ENCODE measurements around the gene DCPS.
A peak's percentile ranks its signal among the peaks of the same experiment; 100 is the strongest.

DCPS gene

GRCh38 chr11:126279191-126279590 lies 24.7 kb upstream of the DCPS start:
- Histone ChIP-seq H2AFZ (no peak overlapping the region), H3K4me2 (ENCODE audit: low read length) (no peak overlapping the region), H3K36me3 (ENCODE audit: control insufficient read depth, insufficient read depth, low read length) (no peaks in the 10 kb centered on the region), H3K27me3 (ENCODE audit: control insufficient read depth, insufficient read depth, low read length) (no peaks in the 10 kb centered on the region), H3K79me2 (no peaks in the 10 kb centered on the region), H3K9me3 (ENCODE audit: control insufficient read depth, low read length) (no peaks in the 10 kb centered on the region), H3K4me1 (peaks cover 5% of the 10 kb centered on the region), H3K9ac (no peak overlapping the region), H3K27ac (no peak overlapping the region), H3K4me3 (ENCODE audit: low read depth, low read length) (no peak overlapping the region)
- no peak for TF ChIP-seq CTCF (IDR thresholded peaks at IDR 0.05)

- Histone ChIP-seq H3K27me3 (ENCODE audit: control insufficient read depth, insufficient read depth, low read length) (no peaks in the 10 kb centered on the region), H3K9me3 (ENCODE audit: control insufficient read depth, low read length) (no peaks in the 10 kb centered on the region)
- no peak for TF ChIP-seq CTCF (IDR thresholded peaks at IDR 0.05)
Observed at GRCh38 chr11:126280595-126280994, 23.3 kb upstream of the DCPS start.

GRCh38 chr11:126281245-126281644 lies 22.6 kb upstream of the DCPS start:
- H3K9me3 ChIP-seq (ENCODE audit: control insufficient read depth, low read length): no peaks in the 10 kb centered on the region
- no peaks in the 10 kb centered on the region for H3K36me3 ChIP-seq (ENCODE audit: control insufficient read depth, insufficient read depth, low read length)
- no peak for TF ChIP-seq CTCF (IDR thresholded peaks at IDR 0.05)
- H3K79me2 ChIP-seq: no peaks in the 10 kb centered on the region
- H2AFZ ChIP-seq: no peak overlapping the region
- H3K4me2 ChIP-seq (ENCODE audit: low read length): no peak overlapping the region
- H3K4me1 ChIP-seq: peaks cover 5% of the 10 kb centered on the region
- no peak overlapping the region for H3K4me3 ChIP-seq (ENCODE audit: low read depth, low read length)
- H3K9ac ChIP-seq: no peak overlapping the region
- H3K27me3 ChIP-seq (ENCODE audit: control insufficient read depth, insufficient read depth, low read length): no peaks in the 10 kb centered on the region
- H3K27ac ChIP-seq: no peak overlapping the region

More at GRCh38 chr11:126280595-126280994, 23.3 kb upstream of the DCPS start:
- Histone ChIP-seq H3K4me2 (ENCODE audit: low read length) (no peak overlapping the region), H3K4me3 (ENCODE audit: low read depth, low read length) (no peak overlapping the region), H3K36me3 (ENCODE audit: control insufficient read depth, insufficient read depth, low read length) (no peaks in the 10 kb centered on the region), H3K79me2 (no peaks in the 10 kb centered on the region), H3K4me1 (peaks cover 5% of the 10 kb centered on the region), H2AFZ (no peak overlapping the region), H3K27ac (no peak overlapping the region), H3K9ac (no peak overlapping the region)

- no peaks in the 10 kb centered on the region for H3K27me3 ChIP-seq (ENCODE audit: control insufficient read depth, insufficient read depth, low read length)
- no peaks in the 10 kb centered on the region for H3K36me3 ChIP-seq (ENCODE audit: control insufficient read depth, insufficient read depth, low read length)
- peak overlapping the region; percentile 75 for H3K27ac ChIP-seq
- peak overlapping the region; percentile 98 for H2AFZ ChIP-seq
- H3K4me3 ChIP-seq (ENCODE audit: low read depth, low read length): no peak overlapping the region
- no peak for TF ChIP-seq CTCF (IDR thresholded peaks at IDR 0.05)
- no peaks in the 10 kb centered on the region for H3K9me3 ChIP-seq (ENCODE audit: control insufficient read depth, low read length)
- H3K4me1 ChIP-seq: peaks cover 5% of the 10 kb centered on the region
- peak overlapping the region; percentile 83 for H3K4me2 ChIP-seq (ENCODE audit: low read length)
- no peaks in the 10 kb centered on the region for H3K79me2 ChIP-seq
- H3K9ac ChIP-seq: no peak overlapping the region
Observed at GRCh38 chr11:126281666-126282175, 22.1 kb upstream of the DCPS start.

GRCh38 chr11:126282361-126282735 lies 21.5 kb upstream of the DCPS start:
- H3K9ac ChIP-seq: peak overlapping the region; percentile 89
- H3K27me3 ChIP-seq (ENCODE audit: control insufficient read depth, insufficient read depth, low read length): no peaks in the 10 kb centered on the region
- peaks cover 5% of the 10 kb centered on the region for H3K4me1 ChIP-seq
- H3K79me2 ChIP-seq: no peaks in the 10 kb centered on the region
- peak overlapping the region; percentile 98 for H2AFZ ChIP-seq
- no peaks in the 10 kb centered on the region for H3K9me3 ChIP-seq (ENCODE audit: control insufficient read depth, low read length)
- TF ChIP-seq CTCF (IDR thresholded peaks at IDR 0.05): no peak
- no peaks in the 10 kb centered on the region for H3K36me3 ChIP-seq (ENCODE audit: control insufficient read depth, insufficient read depth, low read length)
- peak overlapping the region; percentile 75 for H3K27ac ChIP-seq
- peak overlapping the region; percentile 64 for H3K4me3 ChIP-seq (ENCODE audit: low read depth, low read length)
- H3K4me2 ChIP-seq (ENCODE audit: low read length): peak overlapping the region; percentile 83
